Measurements from ENCODE around the gene SLC51B. TPM values are rescaled to one million over a fixed set of nuclear protein-coding genes. Genes with fewer than 3 reads are reported as not detected.

Gene SLC51B
- total and polyA plus RNA-seq, 10 donors, result 0.09 TPM; not detected in 9

GRCh38 chr15:65029736-65030208, 15.4 kb upstream of the SLC51B start:
- TF ChIP-seq POLR2A (IDR thresholded peaks at IDR 0.05), result no peak
- no peak for TF ChIP-seq CTCF (IDR thresholded peaks at IDR 0.05 in 8 of 11, conservative IDR thresholded peaks at IDR 0.05 in 3 of 11)
- TF ChIP-seq POLR2AphosphoS5 (IDR thresholded peaks at IDR 0.05), result no peak
- Histone ChIP-seq H3K4me1 (peaks cover 10 to 47% (median 31%) of the 10 kb centered on the region in 6 donors), H3K36me3 (peaks cover 0 to 22% (median 12%) of the 10 kb centered on the region in 6 donors), H3K4me3 (peak overlapping the region; percentile 77 to 98 (median 93)), H3K27ac (peak overlapping the region in 7 of 8 donors; percentile 46 to 89 (median 81)), H3K9me3 (no peaks in the 10 kb centered on the region), H3K27me3 (replicated peaks in 1 of 7) (no peaks in the 10 kb centered on the region)
- 59 to 65% (median 64%) methylated on average over 12 of the region's 12 CpGs for WGBS, 5 donors
- DNase-seq, result no peak
- intact Hi-C loops (cut with DNase I; ENCODE audit: low total_unique reads), result loop anchor here (5.0 kb wide), 1 partner anchor 268 kb away; the partner anchor contains the start of gene RNU5A-1

GRCh38 chr15:65032801-65033537, 12.2 kb upstream of the SLC51B start:
- intact Hi-C loops (cut with DNase I; ENCODE audit: low total_unique reads), result loop anchor here (5.0 kb wide), 1 partner anchor 264 kb away; the partner anchor contains the start of gene RNU5A-1
- H3K36me3 ChIP-seq, result no peaks in the 10 kb centered on the region
- H3K27me3 ChIP-seq (replicated peaks in 1 of 7), result no peaks in the 10 kb centered on the region
- H3K27ac ChIP-seq, result no peak overlapping the region
- TF ChIP-seq CTCF (IDR thresholded peaks at IDR 0.05 in 8 of 11, conservative IDR thresholded peaks at IDR 0.05 in 3 of 11) (peak; percentile 42 to 75 (median 62)), POLR2AphosphoS5 (IDR thresholded peaks at IDR 0.05) (peak in 1 of 3 donors; percentile 24), POLR2A (IDR thresholded peaks at IDR 0.05) (no peak)
- H3K4me1 ChIP-seq, result peaks cover 6 to 34% (median 24%) of the 10 kb centered on the region in 6 donors
- 24 to 42% (median 25%) methylated on average over 6 to 13 of the region's 13 CpGs for WGBS, 5 donors
- no peaks in the 10 kb centered on the region for H3K9me3 ChIP-seq
- H3K4me3 ChIP-seq, result no peak overlapping the region
- DNase-seq, result peak; percentile 81

GRCh38 chr15:65033659-65034269, 11.4 kb upstream of the SLC51B start:
- Histone ChIP-seq H3K36me3 (no peaks in the 10 kb centered on the region), H3K9me3 (no peaks in the 10 kb centered on the region), H3K27ac (no peak overlapping the region), H3K4me3 (no peak overlapping the region), H3K27me3 (replicated peaks in 1 of 7) (no peaks in the 10 kb centered on the region), H3K4me1 (peaks cover 0 to 26% (median 16%) of the 10 kb centered on the region in 6 donors)
- WGBS, 5 donors, result 9 to 17% (median 13%) methylated on average over 4 of the region's 4 CpGs
- TF ChIP-seq CTCF (IDR thresholded peaks at IDR 0.05 in 8 of 11, conservative IDR thresholded peaks at IDR 0.05 in 3 of 11), result peak in 3 of 11 experiments; percentile 6 to 21 (median 6)
- TF ChIP-seq POLR2A (IDR thresholded peaks at IDR 0.05), result no peak
- no peak for DNase-seq
- intact Hi-C loops (cut with DNase I; ENCODE audit: low total_unique reads), result loop anchor here (5.0 kb wide), 1 partner anchor 264 kb away; the partner anchor contains the start of gene RNU5A-1

- Histone ChIP-seq H3K4me3 (no peak overlapping the region), H3K27ac (no peak overlapping the region), H3K9me3 (no peaks in the 10 kb centered on the region), H3K36me3 (no peaks in the 10 kb centered on the region), H3K4me1 (peaks cover 0 to 22% (median 14%) of the 10 kb centered on the region in 6 donors), H3K27me3 (replicated peaks in 1 of 7) (no peaks in the 10 kb centered on the region)
- intact Hi-C loops (cut with DNase I; ENCODE audit: low total_unique reads), result loop anchor here (5.0 kb wide), 1 partner anchor 263 kb away; the partner anchor contains the start of gene RNU5A-1
- no peak for TF ChIP-seq CTCF (IDR thresholded peaks at IDR 0.05 in 8 of 11, conservative IDR thresholded peaks at IDR 0.05 in 3 of 11)
- TF ChIP-seq POLR2A (IDR thresholded peaks at IDR 0.05), result no peak
- TF ChIP-seq POLR2AphosphoS5 (IDR thresholded peaks at IDR 0.05), result no peak
- DNase-seq, result no peak
- WGBS, 5 donors, result 79 to 90% (median 84%) methylated on average over 11 of the region's 11 CpGs
Observed at GRCh38 chr15:65034719-65035118, 10.5 kb upstream of the SLC51B start.

Measured in spleen (tissue), 11 donors.